Ovary (tissue), 9 donors: Measurements from ENCODE around the gene GSX2. TPM values are rescaled to one million over a fixed set of nuclear protein-coding genes. Genes with fewer than 3 reads are reported as not detected.

ENCODE experiments used
- DNase-seq, 5 donors: peaks; one replicate each; pipeline ENCODE4 v3.0.0-alpha.2; 2019 to 2020
- H3K27ac ChIP-seq, 2 donors: fragments of 200-600 bp; one replicate each; pipeline versions ENCODE4 v1.5.1 to v1.8.0; 2019 to 2022
- H3K27me3 ChIP-seq: fragments of 200-600 bp; one replicate; pipeline ENCODE4 v1.8.0; 2022
- H3K36me3 ChIP-seq: fragments of 200-600 bp; sonication (generic); one replicate; pipeline ENCODE4 v1.5.1; 2019
- H3K4me1 ChIP-seq: one replicate; pipeline ENCODE4 v1.8.1; 2013; ENCODE audit warnings: mild to moderate bottlenecking, moderate library complexity; ENCODE audit not compliant: insufficient read depth
- H3K4me3 ChIP-seq: fragments of 200-600 bp; sonication (generic); one replicate; pipeline ENCODE4 v1.5.1; 2017
- H3K9me3 ChIP-seq, 2 donors: fragments of 200-600 bp in 1 of 2; sonication (generic) in 1 of 2; one replicate each; pipeline versions ENCODE4 v1.5.1 to v1.8.1; 2013 to 2019; ENCODE audit warnings: mild to moderate bottlenecking in 1 of 2, moderate library complexity in 1 of 2
- EP300 ChIP-seq: sonication (generic); formaldehyde crosslinking; IDR thresholded peaks from one replicate; pipeline ENCODE4 v1.6.1; 2017; ENCODE audit warnings: antibody characterized with exemption
- POLR2A ChIP-seq: fragments of 450-650 bp; IDR thresholded peaks from one replicate; pipeline ENCODE4 v1.6.1; 2017; ENCODE audit warnings: antibody characterized with exemption, mild to moderate bottlenecking, moderate library complexity
- WGBS, 3 donors: extraction: QIAGEN DNeasy Blood & Tissue Kit in 1 of 3; methylation state at CpG; one replicate each; pipeline versions ENCODE4 v1.1.5 to v1.1.7; 2013 to 2017; 5-methylcytosine and 5-hydroxymethylcytosine counted together
- intact Hi-C, 4 donors: fragments of 100-400 bp; cut with DNase I; formaldehyde crosslinking; loops; one replicate each; pipeline versions ENCODE4 v1.11.0 to v1.15.1; 2022 to 2023
- polyA plus RNA-seq, 2 donors: library from polyadenylated mRNA; stranded (reverse); fragments of 200-250 nt in 1 of 2; fragments of 350-450 nt in 1 of 2; fragmentation: Illumina TruSeq in 1 of 2; extraction: RNeasy Lipid Tissue Mini Kit (QIAGEN cat#74804) in 1 of 2; gene quantifications; one replicate each; pipeline ENCODE4 v1.2.3, GENCODE V29; 2013 to 2014
- total RNA-seq, 7 donors: library from RNA; depleted of rRNA in 2 of 7; stranded (reverse); fragments of >200 nt in 2 of 7; fragmentation: NEBNext Ultra II Directional in 3 of 7; extraction: Animal tissue kit (Norgen Biotek cat#: 25700) in 3 of 7; gene quantifications; one replicate each; pipeline versions ENCODE4 v1.1.0 to v1.2.4, GENCODE V29; 2016 to 2023
- TF ChIP-seq, protein P1 (sequence below), 3 donors: fragments of 450-650 bp in 2 of 3; fragments of 200-600 bp in 1 of 3; IDR thresholded peaks; one replicate each; pipeline versions ENCODE4 v1.5.1 to v1.8.0; 2016 to 2022; ENCODE audit warnings: antibody characterized with exemption in 3 of 3, mild to moderate bottlenecking in 1 of 3
- donor health status: DM: no; HTN: no; CAD: no; lungs with moderate emphysema.
- donor health status: DM: no; HTN: no; CAD: no.
- donor health status: Bipolar disorder and iron deficiency.
- donor health status: DM: yes; HTN: yes; CAD: no.
- donor health status: DM: no; HTN: no; CAD: no.
- donor health status: DM: yes; HTN: yes; CAD: no.

GSX2 gene
- total and polyA plus RNA-seq, 9 donors, result not detected

GRCh38 chr4:54097152-54097551 is 2.8 kb upstream of the GSX2 start:
- H3K27me3 ChIP-seq, result no peaks in the 10 kb centered on the region
- no peak overlapping the region for H3K27ac ChIP-seq
- peaks cover 13% of the 10 kb centered on the region for H3K4me1 ChIP-seq
- H3K9me3 ChIP-seq, result no peaks in the 10 kb centered on the region
- no peak for DNase-seq
- H3K4me3 ChIP-seq, result no peak overlapping the region
- TF ChIP-seq, protein P1, sequence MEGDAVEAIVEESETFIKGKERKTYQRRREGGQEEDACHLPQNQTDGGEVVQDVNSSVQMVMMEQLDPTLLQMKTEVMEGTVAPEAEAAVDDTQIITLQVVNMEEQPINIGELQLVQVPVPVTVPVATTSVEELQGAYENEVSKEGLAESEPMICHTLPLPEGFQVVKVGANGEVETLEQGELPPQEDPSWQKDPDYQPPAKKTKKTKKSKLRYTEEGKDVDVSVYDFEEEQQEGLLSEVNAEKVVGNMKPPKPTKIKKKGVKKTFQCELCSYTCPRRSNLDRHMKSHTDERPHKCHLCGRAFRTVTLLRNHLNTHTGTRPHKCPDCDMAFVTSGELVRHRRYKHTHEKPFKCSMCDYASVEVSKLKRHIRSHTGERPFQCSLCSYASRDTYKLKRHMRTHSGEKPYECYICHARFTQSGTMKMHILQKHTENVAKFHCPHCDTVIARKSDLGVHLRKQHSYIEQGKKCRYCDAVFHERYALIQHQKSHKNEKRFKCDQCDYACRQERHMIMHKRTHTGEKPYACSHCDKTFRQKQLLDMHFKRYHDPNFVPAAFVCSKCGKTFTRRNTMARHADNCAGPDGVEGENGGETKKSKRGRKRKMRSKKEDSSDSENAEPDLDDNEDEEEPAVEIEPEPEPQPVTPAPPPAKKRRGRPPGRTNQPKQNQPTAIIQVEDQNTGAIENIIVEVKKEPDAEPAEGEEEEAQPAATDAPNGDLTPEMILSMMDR (IDR thresholded peaks at IDR 0.05), result no peak
- TF ChIP-seq POLR2A (no peak), EP300 (no peak)
- WGBS, 3 donors, result 68 to 72% (median 70%) methylated on average over 6 of the region's 6 CpGs
- no peaks in the 10 kb centered on the region for H3K36me3 ChIP-seq
- intact Hi-C loops, result no loop called here

- Histone ChIP-seq H3K4me3 (no peak overlapping the region), H3K27ac (no peak overlapping the region), H3K36me3 (no peaks in the 10 kb centered on the region), H3K4me1 (peaks cover 12% of the 10 kb centered on the region), H3K9me3 (no peaks in the 10 kb centered on the region), H3K27me3 (no peaks in the 10 kb centered on the region)
- TF ChIP-seq EP300 (no peak), POLR2A (no peak)
- TF ChIP-seq, protein P1 (IDR thresholded peaks at IDR 0.05), result no peak
- 40 to 43% (median 43%) methylated on average over 5 of the region's 5 CpGs for WGBS, 3 donors
- intact Hi-C loops, result no loop called here
- DNase-seq, result no peak
Observed at GRCh38 chr4:54098375-54098774, 1.6 kb upstream of the GSX2 start.

DNA sequence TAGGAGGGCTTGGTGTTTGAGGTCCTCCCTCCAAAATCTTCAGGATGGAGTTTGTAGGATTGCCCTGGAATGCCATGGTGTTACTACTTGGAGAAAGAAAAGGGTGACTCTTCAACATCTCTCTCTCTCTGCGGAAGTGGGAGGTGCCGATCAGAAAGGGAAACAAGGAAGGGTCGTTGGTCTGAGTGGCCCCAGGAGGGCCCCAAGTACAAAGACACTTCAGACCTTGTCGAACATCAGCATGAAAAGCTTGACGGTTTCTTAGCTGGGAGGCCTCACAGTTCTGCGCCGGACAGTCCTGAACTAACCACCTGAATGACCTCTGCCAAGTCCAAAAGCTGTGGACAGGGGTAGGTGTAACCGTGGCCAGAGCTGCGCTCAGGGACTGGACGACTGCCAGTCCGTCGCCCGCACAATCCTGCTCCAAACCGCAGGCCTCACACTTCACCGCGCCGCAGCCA is 646 bp upstream of the GSX2 start:
- DNase-seq, result no peak
- intact Hi-C loops, result no loop called here
- Histone ChIP-seq H3K4me3 (no peak overlapping the region), H3K4me1 (peaks cover 16% of the 10 kb centered on the region), H3K27ac (no peak overlapping the region), H3K36me3 (no peaks in the 10 kb centered on the region), H3K9me3 (no peaks in the 10 kb centered on the region), H3K27me3 (no peaks in the 10 kb centered on the region)
- 1 to 4% (median 2%) methylated on average over 17 of the region's 17 CpGs for WGBS, 3 donors
- TF ChIP-seq POLR2A, result no peak
- TF ChIP-seq, protein P1 (IDR thresholded peaks at IDR 0.05), result no peak
- TF ChIP-seq EP300, result no peak

- H3K27ac ChIP-seq, result no peak overlapping the region
- no peaks in the 10 kb centered on the region for H3K27me3 ChIP-seq
- H3K9me3 ChIP-seq, result no peaks in the 10 kb centered on the region
- no peak overlapping the region for H3K4me3 ChIP-seq
- no peaks in the 10 kb centered on the region for H3K36me3 ChIP-seq
- DNase-seq, result no peak
- H3K4me1 ChIP-seq, result peaks cover 16% of the 10 kb centered on the region
- intact Hi-C loops, result no loop called here
- TF ChIP-seq, protein P1 (IDR thresholded peaks at IDR 0.05), result no peak
- TF ChIP-seq EP300 (no peak), POLR2A (no peak)
- WGBS, 3 donors, result 1 to 2% (median 1%) methylated on average over 34 to 46 of the region's 46 CpGs
Observed at GRCh38 chr4:54100595-54101189, 729 bp downstream of the GSX2 start.
